GM18873 (cell line): ENCODE results near the gene ETV5.
"Not testable (repeated sequence)": the region's sequence is repeated elsewhere in the genome, so short reads cannot be mapped to it uniquely, and the experiment has no call there.

Experiments
- ATAC-seq: cut with Tn5 transposase; IDR thresholded peaks from one replicate; pipeline ENCODE4 v1.9.1; 2021; ENCODE audit warnings: mild to moderate bottlenecking, moderate library complexity, moderate number of reproducible peaks; ENCODE audit not compliant: unreplicated experiment, low FRiP score

ETV5 gene

DNA sequence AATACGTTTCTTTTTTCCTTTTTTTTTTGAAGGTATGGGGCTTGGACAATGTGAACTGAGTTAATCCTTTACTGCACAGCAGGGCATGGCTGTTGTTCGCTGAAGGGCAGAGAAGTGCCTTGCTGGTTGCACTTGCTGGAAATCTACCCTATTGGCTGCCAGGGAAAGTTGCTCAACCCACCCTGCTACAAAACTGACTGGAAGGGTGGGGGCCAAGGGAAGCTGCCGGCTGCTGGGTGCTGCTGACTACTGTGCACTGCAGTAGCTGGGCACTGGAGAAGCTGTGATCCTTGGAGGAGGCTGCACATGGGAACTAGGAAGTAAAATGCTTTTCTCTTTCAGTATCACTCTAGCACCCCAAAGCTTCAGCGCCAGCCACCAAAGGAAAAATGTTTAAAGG, 70.5 kb downstream of the ETV5 start:
- no peak for ATAC-seq

DNA sequence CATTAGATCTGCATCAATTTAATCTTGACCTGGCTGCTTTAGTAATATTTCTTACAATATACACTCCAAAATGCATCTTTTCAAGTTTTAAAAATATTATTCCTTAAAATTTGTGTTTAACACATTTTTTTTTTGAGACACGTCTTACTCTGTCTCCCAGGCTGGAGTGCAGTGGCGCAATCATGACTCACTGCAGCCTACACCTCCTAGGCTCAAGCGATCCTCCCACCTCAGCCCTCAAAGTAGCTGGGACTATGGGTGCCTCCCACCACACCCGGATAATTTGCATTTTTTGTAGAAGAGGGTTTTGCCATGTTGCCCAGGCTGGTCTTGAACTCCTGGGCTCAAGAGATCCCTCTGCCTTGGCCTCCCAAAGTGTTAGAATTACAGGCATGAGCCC, 73.6 kb downstream of the ETV5 start:
- ATAC-seq, result no peak

DNA sequence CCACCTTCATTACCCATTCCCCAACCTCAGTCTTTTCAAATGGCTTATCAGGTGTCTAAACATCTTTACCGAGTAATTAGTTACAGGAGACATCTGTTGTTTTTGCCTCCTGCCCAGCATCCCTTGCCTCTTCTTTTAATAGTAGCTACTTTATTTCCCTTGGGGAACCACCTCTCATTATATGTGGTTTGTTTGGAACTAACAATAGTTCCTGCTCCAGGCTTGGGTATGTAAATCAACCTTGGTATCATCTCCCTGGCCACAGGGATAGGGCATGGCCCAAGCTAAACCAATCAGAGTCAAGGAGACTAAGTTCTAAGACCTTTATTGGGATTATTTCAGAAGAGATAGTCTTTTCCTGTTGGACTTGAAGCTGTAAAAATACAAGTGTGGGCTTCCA, 76.6 kb downstream of the ETV5 start:
- ATAC-seq, result no peak

DNA sequence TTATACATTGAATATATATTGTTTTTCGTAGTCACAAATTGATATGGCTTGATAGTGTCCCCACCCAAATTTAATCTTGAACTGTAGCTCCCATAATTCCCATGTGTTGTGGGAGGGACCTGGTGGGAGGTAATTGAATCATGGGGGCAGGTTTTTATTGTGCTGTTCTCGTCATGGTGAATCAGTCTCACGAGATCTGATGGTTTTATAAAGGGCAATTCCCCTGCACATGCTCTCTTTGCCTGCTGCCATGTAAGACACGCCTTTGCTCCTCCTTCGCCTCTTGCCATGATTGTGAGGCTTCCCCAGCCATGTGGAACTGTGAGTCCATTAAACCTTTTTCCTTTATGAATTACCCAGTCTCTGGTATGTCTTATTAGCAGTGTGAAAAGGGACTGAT, 82.9 kb downstream of the ETV5 start:
- ATAC-seq, result not testable (repeated sequence)

DNA sequence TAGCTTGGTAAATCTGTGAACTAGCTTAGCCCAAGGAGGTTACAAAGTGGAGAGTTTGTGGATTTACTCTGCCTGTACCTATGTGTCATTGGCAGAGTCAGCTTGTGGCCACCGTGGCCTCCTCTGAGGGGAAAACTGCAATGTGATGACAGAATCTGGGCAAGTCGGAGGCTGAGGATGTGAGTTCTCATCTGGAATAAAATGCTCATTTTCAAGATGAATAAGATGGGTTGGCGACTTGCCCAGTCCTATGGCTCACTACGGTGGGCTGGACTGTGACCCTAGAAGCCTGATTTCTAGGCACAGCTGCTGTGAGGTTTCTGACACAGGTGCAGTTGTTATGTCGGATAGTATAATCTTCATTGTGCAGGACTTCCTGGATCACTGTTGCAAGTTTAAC, 83.7 kb downstream of the ETV5 start:
- ATAC-seq, result no peak

DNA sequence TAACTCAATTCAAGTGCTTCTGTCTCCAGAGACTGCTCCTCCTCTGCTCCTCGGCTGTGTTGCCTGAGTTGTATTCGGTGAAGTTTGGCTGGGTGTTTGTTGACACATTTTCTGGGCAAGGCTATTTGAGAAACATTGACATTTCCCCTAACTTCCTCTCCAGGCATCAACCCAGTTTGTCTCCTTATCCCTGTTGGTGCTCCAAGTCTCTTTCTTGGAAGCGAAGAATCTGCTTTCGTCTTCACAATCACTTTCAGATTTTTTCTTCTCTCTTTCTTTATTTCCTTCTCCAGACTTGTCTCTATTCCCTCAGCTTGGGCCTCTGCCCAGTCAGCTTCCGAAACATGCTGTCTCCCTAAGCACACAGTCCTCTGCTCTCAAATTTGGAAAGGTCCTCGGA, 84.7 kb downstream of the ETV5 start:
- ATAC-seq, result no peak

DNA sequence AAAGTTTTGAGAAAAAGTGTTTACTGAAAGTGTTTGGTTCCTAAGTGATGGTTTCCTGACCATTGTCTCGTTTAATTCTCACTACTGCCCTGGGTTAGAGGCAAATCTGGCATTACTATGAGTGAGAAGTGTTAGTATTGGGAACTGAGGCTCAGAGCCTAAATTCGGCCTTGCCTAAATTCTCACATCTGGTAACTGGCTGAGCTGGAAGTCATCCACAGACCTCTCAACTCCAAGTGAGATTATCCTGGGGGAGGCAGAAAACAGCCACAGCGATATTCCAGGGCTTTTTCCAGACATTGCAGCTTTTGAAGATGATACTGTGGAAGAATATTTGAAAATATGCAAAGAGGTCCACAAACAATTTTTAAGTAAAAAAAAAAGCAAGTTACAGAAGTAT, 86.0 kb downstream of the ETV5 start:
- ATAC-seq, result no peak

DNA sequence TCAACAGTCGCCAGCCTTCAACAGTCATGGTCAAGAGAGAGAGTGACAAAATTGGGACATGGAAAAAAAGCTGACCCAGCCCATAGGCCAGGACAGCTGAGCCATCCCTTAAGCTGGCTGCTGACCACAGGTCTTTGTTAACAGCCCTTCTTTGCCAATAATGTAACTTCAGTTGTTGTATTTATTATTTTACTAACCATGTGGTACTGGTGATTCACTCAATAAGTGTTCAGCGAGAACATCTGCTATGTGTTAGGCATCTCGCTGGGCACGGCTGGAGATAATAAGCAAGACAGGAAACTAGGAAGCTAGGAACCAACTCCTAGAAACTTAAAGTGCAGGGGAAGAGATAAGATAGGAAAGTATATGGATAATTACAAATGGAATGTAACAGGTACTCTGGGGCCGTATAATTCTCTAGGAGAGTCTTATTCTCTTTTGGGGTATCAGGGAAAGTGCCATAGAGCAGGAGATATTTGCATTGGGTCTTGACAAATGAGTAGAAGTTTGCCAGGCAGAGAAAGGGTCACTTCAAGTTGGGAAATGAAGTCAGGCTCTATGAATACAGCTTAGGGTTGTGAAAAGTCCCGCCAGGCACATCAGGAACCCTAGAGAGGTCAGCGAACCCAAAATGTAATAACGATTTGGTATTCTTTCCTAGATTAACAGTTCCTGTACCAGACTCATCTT, 87.1 kb downstream of the ETV5 start:
- ATAC-seq, result no peak

DNA sequence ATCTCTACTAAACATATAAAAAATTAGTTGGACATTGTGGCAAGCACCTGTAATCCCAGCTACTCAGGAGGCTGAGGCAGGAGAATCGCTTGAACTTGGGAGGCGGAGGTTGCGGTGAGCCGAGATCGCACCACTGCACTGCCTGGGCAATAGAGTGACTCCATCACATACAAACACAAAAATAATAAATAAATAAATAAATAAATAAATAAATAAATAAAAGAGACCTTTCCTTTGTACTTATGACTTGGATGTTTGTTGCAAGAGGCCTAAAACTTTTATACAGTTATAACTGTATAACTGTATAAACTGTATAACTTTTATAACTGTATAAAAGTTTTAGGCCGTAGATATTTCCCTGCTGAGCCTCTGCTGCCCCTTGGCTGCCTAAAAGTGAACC, 87.6 kb downstream of the ETV5 start:
- ATAC-seq, result not testable (repeated sequence)

DNA sequence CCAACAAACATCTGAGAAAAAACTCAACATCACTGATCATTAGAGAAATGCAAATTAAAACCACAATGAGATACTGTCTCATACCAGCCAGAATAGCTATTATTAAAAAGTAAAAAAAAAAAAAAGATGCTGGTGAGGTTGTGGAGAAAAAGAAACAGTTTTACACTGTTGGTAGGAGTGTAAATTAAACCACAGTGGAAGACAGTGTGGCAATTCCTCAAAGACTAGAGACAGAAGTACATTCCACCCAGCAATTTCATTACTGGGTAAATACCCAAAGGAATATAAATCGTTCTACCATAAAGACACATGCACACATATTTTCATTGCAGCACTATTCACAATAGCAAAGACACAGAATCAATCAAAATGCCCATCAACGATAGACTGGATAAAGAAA, 89.6 kb downstream of the ETV5 start:
- not testable (repeated sequence) for ATAC-seq

DNA sequence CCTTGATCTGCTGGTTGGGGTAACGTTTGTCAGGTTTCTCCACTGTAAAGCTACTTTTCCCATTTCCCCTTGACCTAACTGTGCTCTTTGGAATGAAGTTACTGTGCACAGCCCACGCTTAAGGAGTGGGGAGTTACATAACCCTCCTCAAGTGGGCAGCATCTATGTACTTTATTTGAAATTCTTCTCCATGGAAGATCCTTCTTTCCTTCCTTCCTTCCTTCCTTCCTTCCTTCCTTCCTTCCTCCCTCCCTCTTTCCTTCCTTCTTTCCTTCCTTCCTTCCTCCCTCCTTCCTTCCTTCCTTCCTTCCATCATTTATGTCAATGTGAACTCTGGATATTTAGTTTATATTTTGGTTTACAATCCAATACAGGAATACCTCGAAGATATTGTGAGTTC, 94.0 kb downstream of the ETV5 start:
- ATAC-seq, result no peak

DNA sequence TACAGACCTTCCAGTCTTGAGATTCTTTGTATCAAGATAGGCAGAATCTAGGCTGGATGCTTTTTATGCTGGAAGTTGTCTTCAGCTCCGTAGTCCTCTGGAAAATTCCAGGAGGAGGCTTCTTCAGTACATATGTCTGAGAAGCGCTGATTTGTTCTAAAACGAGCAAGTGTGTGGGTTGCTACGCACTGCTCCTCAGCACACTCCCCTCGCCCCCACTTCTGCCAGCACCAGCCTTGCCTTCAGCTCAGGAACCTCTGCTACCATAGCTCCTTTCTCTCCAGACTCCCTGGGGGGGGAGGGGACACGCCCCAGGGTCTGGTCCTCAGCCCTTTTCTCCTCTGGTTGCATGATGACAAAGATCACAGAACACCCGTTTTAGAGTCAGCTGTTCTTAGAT, 95.6 kb downstream of the ETV5 start:
- ATAC-seq, result no peak

DNA sequence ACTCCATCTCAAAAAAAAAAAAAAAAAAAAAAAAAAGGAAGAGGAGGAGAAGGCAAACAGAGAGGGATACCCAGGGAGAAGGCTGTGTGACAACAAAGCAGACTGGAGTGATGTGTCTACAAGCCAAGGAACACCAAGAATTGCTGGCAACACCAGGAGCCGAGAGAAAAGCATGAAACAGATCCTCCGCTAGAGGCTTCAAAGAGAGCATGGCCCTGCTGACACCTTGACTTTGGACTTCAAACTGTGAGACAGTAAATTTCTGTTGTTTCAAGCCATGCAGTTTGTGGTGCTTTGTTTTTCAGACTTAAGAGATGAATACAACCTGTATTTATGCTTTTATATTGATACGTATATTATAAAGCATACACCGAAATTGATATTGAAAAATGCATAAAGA, 96.8 kb downstream of the ETV5 start:
- ATAC-seq, result no peak

DNA sequence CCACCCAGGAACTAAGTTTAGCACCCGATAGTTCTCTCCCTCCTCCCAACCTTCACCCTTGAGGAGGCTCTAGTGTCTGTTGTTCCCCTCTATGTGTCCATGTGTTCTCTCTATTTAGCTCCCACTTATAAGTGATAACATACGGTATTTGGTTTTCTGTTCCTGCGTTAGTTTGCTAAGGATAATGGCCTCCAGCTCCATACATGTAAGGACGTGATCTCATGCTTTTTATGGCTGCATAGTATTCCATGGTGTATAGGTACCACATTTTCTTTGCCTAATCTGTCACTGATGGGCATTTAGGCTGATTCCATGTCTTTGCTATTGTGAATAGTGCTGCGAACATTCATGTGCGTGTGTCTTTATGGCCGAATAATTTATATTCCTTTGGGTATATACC, 104.2 kb downstream of the ETV5 start:
- no peak for ATAC-seq

DNA sequence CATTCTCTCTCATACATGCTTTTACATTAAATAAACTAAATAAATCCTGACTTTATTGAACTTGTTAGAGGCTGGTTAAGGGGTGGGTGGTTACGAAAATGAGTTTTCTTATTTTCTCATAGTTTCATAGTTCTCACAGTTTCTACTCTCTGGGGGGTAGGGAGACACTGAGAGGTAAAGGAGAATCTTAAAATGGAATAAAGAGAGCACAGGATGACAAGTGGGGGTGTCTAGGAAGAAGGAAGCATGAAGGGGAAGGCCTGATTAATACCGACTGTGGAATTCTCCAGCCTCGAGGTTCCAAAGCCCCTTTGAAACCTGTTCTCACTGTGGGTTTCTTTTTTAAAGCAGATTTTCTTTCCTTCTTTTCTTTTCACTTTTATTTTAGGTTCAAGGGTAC, 104.7 kb downstream of the ETV5 start:
- ATAC-seq, result no peak

DNA sequence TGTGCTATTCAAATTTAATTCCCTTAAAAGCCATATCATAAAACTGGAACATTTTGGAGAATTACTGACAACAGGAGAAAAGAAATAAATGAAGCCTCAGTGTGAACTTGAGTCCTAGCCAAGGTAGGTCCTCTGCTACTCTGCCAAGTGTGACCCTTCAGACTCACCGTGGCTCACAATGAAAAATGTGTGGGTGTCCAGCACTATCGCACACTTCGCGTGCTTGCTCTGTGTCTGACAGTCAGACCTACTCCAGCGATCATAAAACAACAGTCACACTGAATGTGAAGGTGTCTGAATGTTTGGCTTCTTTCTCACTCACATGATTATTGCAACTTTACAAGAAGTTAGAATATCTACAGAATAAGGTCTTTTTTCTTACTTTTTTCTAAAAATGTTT, 105.3 kb downstream of the ETV5 start:
- no peak for ATAC-seq

DNA sequence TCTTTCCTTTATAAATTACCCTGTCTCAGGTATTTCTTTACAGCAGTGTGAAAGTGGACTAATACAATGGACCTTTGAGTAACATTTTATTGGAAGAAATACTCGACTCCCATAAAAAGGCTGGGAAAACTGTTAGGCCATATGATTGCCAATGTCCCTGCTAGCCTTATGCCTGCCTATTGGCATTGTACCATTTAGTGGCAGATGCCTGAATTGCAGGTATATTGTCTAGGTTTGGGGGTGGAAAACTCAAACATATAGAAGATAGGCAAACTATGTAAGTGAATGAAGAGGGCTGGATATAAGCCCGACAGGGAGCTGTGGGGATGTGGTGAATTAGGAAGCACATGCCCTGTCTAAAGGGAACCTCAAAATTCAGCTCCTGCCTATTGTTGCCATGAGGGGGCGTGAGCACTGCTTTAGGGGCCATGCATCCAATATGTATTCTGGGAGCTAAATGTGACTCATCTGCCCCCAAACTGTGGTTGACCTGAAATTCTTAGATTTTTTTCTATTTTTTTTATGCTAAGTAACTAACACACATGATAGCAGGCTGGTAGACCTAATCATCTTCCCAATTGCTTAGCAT, 105.9 kb downstream of the ETV5 start:
- no peak for ATAC-seq

DNA sequence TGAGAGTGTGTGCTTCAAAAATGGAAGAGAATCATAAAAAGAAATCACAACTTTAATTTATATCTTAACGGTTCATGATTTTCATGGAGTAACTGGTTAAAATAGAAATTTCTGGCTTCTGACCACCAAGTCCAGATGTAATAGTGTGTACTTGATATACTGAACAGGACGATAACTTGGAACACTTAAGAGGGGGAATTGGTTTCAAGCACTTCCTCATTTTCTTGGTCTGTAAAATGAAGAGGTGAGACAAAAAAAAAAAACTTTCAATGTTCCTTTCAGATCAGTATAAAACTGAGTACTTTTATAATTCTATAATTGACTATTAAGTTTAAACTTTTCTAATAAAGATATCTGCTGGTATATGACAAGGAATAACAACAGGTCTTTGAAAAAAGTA, 107.0 kb downstream of the ETV5 start:
- ATAC-seq, result no peak

DNA sequence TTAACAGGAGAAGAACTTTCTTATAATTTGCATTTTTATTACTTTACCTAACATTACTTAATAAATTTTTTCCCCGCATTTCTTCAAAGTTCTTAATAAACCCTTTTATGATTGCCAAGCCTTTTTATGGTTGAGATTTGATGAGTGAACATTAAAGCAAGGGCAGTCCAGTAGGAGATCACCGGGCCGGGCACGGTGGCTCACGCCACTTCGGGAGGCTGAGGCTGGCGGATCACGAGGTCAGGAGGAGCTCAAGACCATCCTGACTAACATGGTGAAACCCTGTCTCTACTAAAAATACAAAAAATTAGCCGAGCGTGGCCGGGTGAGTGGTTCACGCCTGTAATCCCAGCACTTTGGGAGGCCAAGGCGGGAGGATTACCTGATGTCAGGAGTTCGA, 109.7 kb downstream of the ETV5 start:
- ATAC-seq, result no peak

DNA sequence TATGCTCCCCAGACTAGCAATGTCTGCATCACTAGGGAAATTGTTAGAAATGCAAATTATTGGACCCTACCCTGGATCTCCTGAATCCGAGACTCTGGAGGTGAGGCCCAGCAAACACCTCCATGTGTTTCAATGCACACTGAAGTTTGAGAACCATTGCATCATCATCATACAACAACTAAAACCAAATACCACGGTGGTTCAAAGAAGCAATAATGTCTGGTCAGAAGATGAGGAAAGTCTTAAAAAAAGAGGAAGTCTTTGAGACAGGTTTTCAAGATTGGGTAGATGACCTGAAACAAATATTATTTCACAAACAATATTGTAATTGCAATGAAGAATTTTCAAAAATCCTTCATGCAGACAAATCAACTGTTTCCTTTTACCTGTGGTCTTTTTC, 110.8 kb downstream of the ETV5 start:
- no peak for ATAC-seq

DNA sequence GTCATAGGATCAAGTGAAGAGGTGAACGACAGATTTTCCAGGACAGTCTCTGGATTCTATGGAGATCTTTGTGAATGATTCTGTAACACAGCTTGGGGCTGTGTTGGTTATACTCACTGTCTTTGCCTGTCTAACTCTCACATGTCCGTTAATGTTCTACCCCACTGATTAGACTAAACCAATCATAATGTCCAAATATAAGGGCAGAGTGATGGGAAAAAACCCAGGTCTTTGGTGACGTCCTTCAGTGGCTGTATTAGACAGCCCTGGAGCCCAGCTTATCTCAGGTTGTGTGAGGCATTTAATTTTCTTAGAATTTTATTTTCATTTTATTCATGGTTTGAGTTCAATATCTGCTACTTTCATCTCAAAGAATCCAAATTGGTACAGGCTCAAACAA, 111.8 kb downstream of the ETV5 start:
- ATAC-seq, result no peak
